HepG2 (cell line): ENCODE measurements around the gene CACNB4. TPM values are rescaled to one million over a fixed set of nuclear protein-coding genes. Genes with fewer than 3 reads are reported as not detected.

Source experiments
- ATAC-seq: fragments of 200-7000 bp; cut with Tn5 transposase; 3 replicates; pipeline ENCODE4 v1.9.1; 2020; ENCODE audit warnings: mild to moderate bottlenecking, moderate library complexity
- BruUV-seq: library from RNA; stranded (reverse); fragments of 400-500 nt; replicated peaks from 2 replicates; lab custom pipeline; 2021; lab: Mats Ljungman, UMichigan
- CTCF ChIA-PET: fragments of 300-600 bp; formaldehyde crosslinking; extraction: SDS; loops from one replicate; lab custom pipeline; 2021; ENCODE audit warnings: low total read pairs, inconsistent platforms, low intra/inter-chr PET ratio; lab: Yijun Ruan, JAX
- POLR2A ChIA-PET: fragments of 350-600 bp; sonication (Branson Sonifier 250); formaldehyde crosslinking; loops from one replicate; lab custom pipeline; 2020; ENCODE audit warnings: antibody characterized with exemption, inconsistent platforms; lab: Yijun Ruan, JAX
- DNase-seq: peaks from one replicate; pipeline ENCODE4 v3.0.0-alpha.2; 2015; ENCODE audit warnings: low spot score
- FAIRE-seq: peaks from 3 replicates; lab custom pipeline; 2011; peaks lifted over from hg19 to GRCh38; lab: Jason Lieb, UNC
- H2AFZ ChIP-seq: one replicate; pipeline ENCODE4 v1.6.1; 2011; ENCODE audit warnings: low read length, inconsistent platforms
- H3K27ac ChIP-seq: fragments of 300-600 bp; 3 replicates; pipeline ENCODE4 v1.8.0; 2011; ENCODE audit warnings: mixed run types, mild to moderate bottlenecking, mixed read lengths, low read length, inconsistent platforms; ENCODE audit not compliant: insufficient read depth; ENCODE audit errors: extremely low read length
- H3K27me3 ChIP-seq, 2 experiments: fragments of 200-600 bp in 1 of 2; 2 replicates in 1 of 2; 3 replicates in 1 of 2; pipeline versions ENCODE4 v1.6.0 to v1.8.0; 2011; ENCODE audit warnings: low read length in 2 of 2, mild to moderate bottlenecking in 2 of 2, moderate library complexity in 2 of 2, inconsistent platforms in 1 of 2; ENCODE audit not compliant: insufficient read depth in 2 of 2, control insufficient read depth in 1 of 2
- H3K36me3 ChIP-seq, 2 experiments: fragments of 200-600 bp in 1 of 2; replicated peaks in 1 of 2; 2 replicates in 1 of 2; 3 replicates in 1 of 2; pipeline versions ENCODE4 v1.5.1 to v1.8.0; 2011; ENCODE audit warnings: low read length in 2 of 2, inconsistent platforms in 1 of 2; ENCODE audit not compliant: insufficient read depth in 2 of 2, control insufficient read depth in 1 of 2
- H3K4me1 ChIP-seq: 2 replicates; pipeline ENCODE4 v1.5.1; 2012; ENCODE audit warnings: low read length, inconsistent platforms; ENCODE audit not compliant: insufficient read depth
- H3K4me2 ChIP-seq: 2 replicates; pipeline ENCODE4 v1.6.0; 2011; ENCODE audit warnings: low read depth, low read length, inconsistent platforms
- H3K4me3 ChIP-seq, 3 experiments: fragments of 200-600 bp in 1 of 3; sonication (generic), shearing (Covaris generic) in 1 of 3; replicated peaks in 1 of 3; 2 replicates each; pipeline ENCODE4 v1.5.1; 2011 to 2016; ENCODE audit warnings: low read length in 3 of 3, inconsistent platforms in 2 of 3, low read depth in 2 of 3, mild to moderate bottlenecking in 2 of 3, control low read depth in 1 of 3, mixed read lengths in 1 of 3; ENCODE audit not compliant: insufficient read depth in 1 of 3
- H3K79me2 ChIP-seq: one replicate; pipeline ENCODE4 v1.6.1; 2011; ENCODE audit warnings: low read length, inconsistent platforms; ENCODE audit not compliant: insufficient read depth
- H3K9ac ChIP-seq: 2 replicates; pipeline ENCODE4 v1.6.0; 2011; ENCODE audit warnings: mild to moderate bottlenecking, low read depth, low read length, inconsistent platforms; ENCODE audit not compliant: insufficient read depth
- H3K9me3 ChIP-seq: 2 replicates; pipeline ENCODE4 v1.5.1; 2012; ENCODE audit warnings: mild to moderate bottlenecking, low read length
- H4K20me1 ChIP-seq: 2 replicates; pipeline ENCODE4 v1.6.0; 2011; ENCODE audit warnings: inconsistent platforms, mild to moderate bottlenecking, low read length, moderate library complexity; ENCODE audit not compliant: insufficient read depth
- HNRNPH1 ChIP-seq: fragments of 200-400 bp; formaldehyde crosslinking; optimal IDR thresholded peaks from 2 replicates; pipeline ENCODE3; 2017; ENCODE audit warnings: mild to moderate bottlenecking, low read depth, low read length
- HOXA3 ChIP-seq: sonication (generic); formaldehyde crosslinking; IDR thresholded peaks from 2 replicates; pipeline ENCODE4 v1.5.0; 2020; ENCODE audit warnings: missing genetic modification reagents
- HOXA7 ChIP-seq: sonication (generic); formaldehyde crosslinking; IDR thresholded peaks from 2 replicates; pipeline ENCODE4 v1.8.1; 2022; ENCODE audit warnings: mild to moderate bottlenecking, missing genetic modification reagents, moderate library complexity
- NCOR1 ChIP-seq: fragments of 200-600 bp; sonication (generic); IDR thresholded peaks from 2 replicates; pipeline ENCODE4 v1.7.0; 2017; ENCODE audit warnings: antibody characterized with exemption, low read length, borderline replicate concordance
- NFIC ChIP-seq: IDR thresholded peaks from 2 replicates; pipeline ENCODE4 v1.6.1; 2012; ENCODE audit warnings: mild to moderate bottlenecking, low read length, inconsistent platforms
- PAWR ChIP-seq: sonication (generic); formaldehyde crosslinking; IDR thresholded peaks from 2 replicates; pipeline ENCODE4 v1.4.0; 2020; ENCODE audit warnings: missing genetic modification reagents, mild to moderate bottlenecking, borderline replicate concordance
- RELA ChIP-seq: sonication (generic); formaldehyde crosslinking; IDR thresholded peaks from 2 replicates; pipeline ENCODE4 v1.4.0; 2020; ENCODE audit warnings: missing genetic modification reagents
- TEAD3 ChIP-seq: optimal IDR thresholded peaks from 2 replicates; pipeline ENCODE3; 2016; ENCODE audit warnings: borderline replicate concordance
- ZMYM3 ChIP-seq: sonication (generic); formaldehyde crosslinking; IDR thresholded peaks from 2 replicates; pipeline ENCODE4 v1.5.1; 2020; ENCODE audit warnings: mild to moderate bottlenecking, missing genetic modification reagents
- ZNF264 ChIP-seq: sonication (generic); formaldehyde crosslinking; IDR thresholded peaks from 2 replicates; pipeline ENCODE4 v1.4.0; 2020; ENCODE audit warnings: missing genetic modification reagents
- ZNF558 ChIP-seq: sonication (generic); formaldehyde crosslinking; IDR thresholded peaks from 2 replicates; pipeline ENCODE4 v1.9.0; 2022; ENCODE audit warnings: mild to moderate bottlenecking, missing genetic modification reagents, borderline replicate concordance
- ZNF577 ChIP-seq: sonication (generic); formaldehyde crosslinking; IDR thresholded peaks from 2 replicates; pipeline ENCODE4 v1.4.0; 2020; ENCODE audit warnings: mild to moderate bottlenecking, low read depth, missing genetic modification reagents, borderline replicate concordance
- WGBS: methylation state at CpG from one replicate; pipeline ENCODE4 v1.1.6; 2017; ENCODE audit warnings: low lambda C conversion rate; 5-methylcytosine and 5-hydroxymethylcytosine counted together
- in situ Hi-C: cut with HindIII; loops from 2 replicates; pipeline ENCODE4 v1.10.0; 2017; ENCODE audit warnings: low pct_unique_long_range_greater_than_20kb; ENCODE audit not compliant: extremely low pct_ligation_motif_present
- intact Hi-C: fragments of 100-400 bp; cut with micrococcal nuclease; formaldehyde crosslinking; loops from one replicate; pipeline ENCODE4 v1.10.0; 2022; ENCODE audit not compliant: unreplicated experiment
- polyA plus RNA-seq, 8 experiments: library from polyadenylated mRNA; depleted of rRNA in 3 of 8; stranded (reverse) in 7 of 8; unstranded in 1 of 8; fragments of >200 nt; fragmentation: Illumina TruSeq in 4 of 8; extraction: Trizol in 4 of 8; gene quantifications; 2 replicates each; pipeline versions ENCODE4 v1.2.1 to v1.2.3, GENCODE V29; 2011 to 2016; ENCODE audit warnings: low read depth in 4 of 8, missing spikeins in 1 of 8, mixed read lengths in 1 of 8; ENCODE audit not compliant: insufficient read depth in 1 of 8
- total RNA-seq, 5 experiments: library from RNA; depleted of rRNA; stranded (reverse); fragments of >200 nt; fragmentation: Illumina TruSeq; extraction: Trizol; gene quantifications; 2 replicates each; pipeline ENCODE4 v1.2.3, GENCODE V29; 2016; ENCODE audit warnings: low read depth in 1 of 5
- TF ChIP-seq, protein P1 (sequence below): IDR thresholded peaks from 2 replicates; pipeline ENCODE4 v1.6.1; 2016; ENCODE audit warnings: missing biosample characterization, missing genetic modification reagents, low read depth

The CACNB4 gene
- total and polyA plus RNA-seq, 2 of the 13 experiments (the other 11 are each of a cell fraction or from before 2014, with no cell fraction given), result 5.1 to 14.3 TPM

DNA sequence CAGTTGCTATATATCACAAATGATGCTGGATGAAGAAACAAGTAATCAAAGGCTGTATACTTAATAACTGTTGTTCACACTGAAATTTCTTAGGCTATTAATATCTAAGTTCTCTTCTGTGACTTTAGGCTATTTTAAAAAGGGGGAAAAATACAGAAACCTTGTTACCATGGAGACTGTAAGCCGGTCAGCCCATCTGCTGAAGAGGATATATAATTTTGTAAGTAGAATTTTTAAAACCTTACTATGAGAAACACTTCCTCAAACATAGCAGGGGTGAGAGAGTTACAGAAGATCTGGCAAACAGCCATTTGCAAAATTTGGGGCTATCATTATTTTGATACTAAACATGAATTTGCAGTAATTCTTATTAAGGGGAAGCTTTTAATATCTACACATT lies 27.8 kb downstream of the CACNB4 start:
- ATAC-seq (no peak), DNase-seq (no peak), FAIRE-seq (no peak)
- BruUV-seq, result no TSS peak
- CTCF ChIA-PET, result no interaction called here
- Histone ChIP-seq H3K4me2 (no peak overlapping the region), H2AFZ (no peak overlapping the region), H3K4me3 (no peak overlapping the region), H3K27me3 (peaks cover 2 to 12% of the 10 kb centered on the region in 2 experiments; a peak in 3 of 5 replicates), H3K27ac (no peak overlapping the region), H3K36me3 (no peaks in the 10 kb centered on the region), H3K9me3 (no peaks in the 10 kb centered on the region), H3K9ac (no peak overlapping the region), H3K4me1 (0 out of 2 replicates have a peak, but pooled peaks cover 7% of the 10 kb centered on the region), H3K79me2 (no peaks in the 10 kb centered on the region), H4K20me1 (no peaks in the 10 kb centered on the region)
- intact Hi-C loops (no loop called here), in situ Hi-C loops (no loop called here)
- 18% methylated on average over 1 of the region's 1 CpG for WGBS
- POLR2A ChIA-PET, result no interaction called here
- TF ChIP-seq ZNF558 (no peak), PAWR (no peak), TEAD3 (no peak), HOXA3 (CRISPR knock-in tag) (no peak), HOXA7 (CRISPR knock-in tag) (no peak), ZNF264 (CRISPR knock-in tag) (no peak), RELA (no peak), NCOR1 (no peak), ZMYM3 (CRISPR knock-in tag) (no peak), ZNF577 (CRISPR knock-in tag) (no peak), HNRNPH1 (no peak), NFIC (no peak)
- TF ChIP-seq, protein P1, sequence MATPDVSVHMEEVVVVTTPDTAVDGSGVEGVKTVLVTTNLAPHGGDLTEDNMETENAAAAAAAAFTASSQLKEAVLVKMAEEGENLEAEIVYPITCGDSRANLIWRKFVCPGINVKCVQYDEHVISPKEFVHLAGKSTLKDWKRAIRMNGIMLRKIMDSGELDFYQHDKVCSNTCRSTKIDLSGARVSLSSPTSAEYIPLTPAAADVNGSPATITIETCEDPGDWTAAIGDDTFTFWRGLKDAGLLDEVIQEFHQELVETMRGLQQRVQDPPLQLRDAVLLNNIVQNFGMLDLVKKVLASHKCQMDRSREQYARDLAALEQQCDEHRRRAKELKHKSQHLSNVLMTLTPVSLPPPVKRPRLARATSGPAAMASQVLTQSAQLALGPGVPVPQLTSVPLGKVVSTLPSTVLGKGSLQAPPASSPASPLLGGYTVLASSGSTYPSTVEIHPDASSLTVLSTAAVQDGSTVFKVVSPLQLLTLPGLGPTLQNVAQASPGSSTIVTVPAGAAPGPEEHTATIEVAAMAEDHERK (CRISPR knock-in tag), result no peak
